Loucy (cell line): ENCODE results near the gene MYO18B.

Experiments used
- H2AFZ ChIP-seq: fragments of 200-600 bp; sonication (generic); 2 replicates; pipeline ENCODE4 v1.6.0; 2016; ENCODE audit warnings: antibody characterized with exemption, mild to moderate bottlenecking, low read length, moderate library complexity
- H3F3A ChIP-seq: fragments of 200-600 bp; 2 replicates; pipeline ENCODE4 v1.6.0; 2016; ENCODE audit warnings: antibody characterized with exemption, low read depth, mild to moderate bottlenecking
- H3K27me3 ChIP-seq: fragments of 200-600 bp; sonication (generic); 2 replicates; pipeline ENCODE4 v1.6.1; 2014; ENCODE audit warnings: low read length, mild to moderate bottlenecking; ENCODE audit not compliant: insufficient read depth, poor library complexity, severe bottlenecking
- H3K36me3 ChIP-seq: fragments of 200-600 bp; sonication (generic); 2 replicates; pipeline ENCODE4 v1.6.1; 2016; ENCODE audit warnings: low read length; ENCODE audit not compliant: insufficient read depth
- H3K4me1 ChIP-seq: fragments of 200-600 bp; sonication (generic); 2 replicates; pipeline ENCODE4 v1.5.1; 2014; ENCODE audit warnings: low read length, mild to moderate bottlenecking; ENCODE audit not compliant: insufficient read depth, poor library complexity, severe bottlenecking
- H3K4me2 ChIP-seq: fragments of 200-600 bp; sonication (generic); 2 replicates; pipeline ENCODE4 v1.6.0; 2014; ENCODE audit warnings: antibody characterized with exemption, low read length, low read depth, mild to moderate bottlenecking; ENCODE audit not compliant: poor library complexity, severe bottlenecking
- H3K4me3 ChIP-seq: fragments of 200-600 bp; sonication (generic); 2 replicates; pipeline ENCODE4 v1.5.1; 2014; ENCODE audit warnings: low read length, mild to moderate bottlenecking, mixed read lengths; ENCODE audit not compliant: poor library complexity, severe bottlenecking
- H3K79me2 ChIP-seq: fragments of 200-600 bp; sonication (generic); 2 replicates; pipeline ENCODE4 v1.6.1; 2014; ENCODE audit warnings: low read length; ENCODE audit not compliant: insufficient read depth
- H3K9ac ChIP-seq: fragments of 200-600 bp; sonication (generic); 2 replicates; pipeline ENCODE4 v1.6.0; 2014; ENCODE audit warnings: mild to moderate bottlenecking, low read depth, low read length, moderate library complexity; ENCODE audit not compliant: poor library complexity, severe bottlenecking
- H3K9me2 ChIP-seq: fragments of 200-600 bp; sonication (generic); replicated peaks from 2 replicates; pipeline ENCODE4 v1.6.1; 2016; ENCODE audit warnings: low read depth, low read length, mixed read lengths
- H3K9me3 ChIP-seq: fragments of 200-600 bp; sonication (generic); 2 replicates; pipeline ENCODE4 v1.6.1; 2014; ENCODE audit warnings: mild to moderate bottlenecking, antibody characterized with exemption, low read length, low read depth; ENCODE audit not compliant: insufficient read depth
- H4K20me1 ChIP-seq: fragments of 200-600 bp; sonication (generic); 2 replicates; pipeline ENCODE4 v1.6.0; 2014; ENCODE audit warnings: antibody characterized with exemption, low read length, mild to moderate bottlenecking; ENCODE audit not compliant: insufficient read depth, poor library complexity, severe bottlenecking
- CTCF ChIP-seq: fragments of 200-600 bp; sonication (generic); conservative IDR thresholded peaks from 2 replicates; pipeline ENCODE4 v1.5.1; 2014; ENCODE audit warnings: mild to moderate bottlenecking, antibody characterized with exemption, low read length
- EZH2phosphoT487 ChIP-seq: fragments of 200-600 bp; IDR thresholded peaks from 2 replicates; pipeline ENCODE4 v1.6.1; 2018; ENCODE audit warnings: antibody characterized with exemption, mild to moderate bottlenecking, moderate library complexity, borderline replicate concordance

MYO18B gene

GRCh38 chr22:25941365-25941960 lies 199.5 kb downstream of the MYO18B start:
- Histone ChIP-seq H4K20me1 (no peaks in the 10 kb centered on the region), H3K36me3 (no peaks in the 10 kb centered on the region), H3K9me2 (no peaks in the 10 kb centered on the region), H3K27me3 (no peaks in the 10 kb centered on the region), H3K4me3 (no peak overlapping the region), H3F3A (no peaks in the 10 kb centered on the region), H2AFZ (no peak overlapping the region), H3K9ac (no peak overlapping the region), H3K4me1 (no peaks in the 10 kb centered on the region), H3K9me3 (no peaks in the 10 kb centered on the region), H3K79me2 (no peaks in the 10 kb centered on the region), H3K4me2 (no peak overlapping the region)
- TF ChIP-seq CTCF (no peak), EZH2phosphoT487 (no peak)

GRCh38 chr22:25942115-25942855 lies 200.3 kb downstream of the MYO18B start:
- no peak overlapping the region for H3K9ac ChIP-seq
- H3K36me3 ChIP-seq: no peaks in the 10 kb centered on the region
- H3K27me3 ChIP-seq: no peaks in the 10 kb centered on the region
- no peak overlapping the region for H3K4me3 ChIP-seq
- H3F3A ChIP-seq: no peaks in the 10 kb centered on the region
- TF ChIP-seq CTCF (no peak), EZH2phosphoT487 (no peak)
- H3K9me2 ChIP-seq: no peaks in the 10 kb centered on the region
- H4K20me1 ChIP-seq: no peaks in the 10 kb centered on the region
- no peak overlapping the region for H3K4me2 ChIP-seq
- no peaks in the 10 kb centered on the region for H3K4me1 ChIP-seq
- no peaks in the 10 kb centered on the region for H3K79me2 ChIP-seq
- no peaks in the 10 kb centered on the region for H3K9me3 ChIP-seq
- H2AFZ ChIP-seq: no peak overlapping the region

GRCh38 chr22:25942856-25943411 lies 200.9 kb downstream of the MYO18B start:
- Histone ChIP-seq H3K4me3 (no peak overlapping the region), H3K27me3 (no peaks in the 10 kb centered on the region), H3K4me1 (no peaks in the 10 kb centered on the region), H3K36me3 (no peaks in the 10 kb centered on the region), H3K9ac (no peak overlapping the region), H3K9me3 (no peaks in the 10 kb centered on the region), H3K9me2 (no peaks in the 10 kb centered on the region), H4K20me1 (no peaks in the 10 kb centered on the region), H3K4me2 (no peak overlapping the region), H3K79me2 (no peaks in the 10 kb centered on the region), H3F3A (no peaks in the 10 kb centered on the region), H2AFZ (no peak overlapping the region)
- TF ChIP-seq EZH2phosphoT487 (no peak), CTCF (no peak)
